AG08396 (cell line): ENCODE results near the gene PPTC7.
"Not testable (repeated sequence)": the region's sequence is repeated elsewhere in the genome, so short reads cannot be mapped to it uniquely, and the experiment has no call there.

Source experiments
- DNase-seq: peaks from one replicate; pipeline ENCODE4 v3.0.0; 2012; ENCODE audit warnings: low spot score, mixed read lengths

Gene PPTC7

DNA sequence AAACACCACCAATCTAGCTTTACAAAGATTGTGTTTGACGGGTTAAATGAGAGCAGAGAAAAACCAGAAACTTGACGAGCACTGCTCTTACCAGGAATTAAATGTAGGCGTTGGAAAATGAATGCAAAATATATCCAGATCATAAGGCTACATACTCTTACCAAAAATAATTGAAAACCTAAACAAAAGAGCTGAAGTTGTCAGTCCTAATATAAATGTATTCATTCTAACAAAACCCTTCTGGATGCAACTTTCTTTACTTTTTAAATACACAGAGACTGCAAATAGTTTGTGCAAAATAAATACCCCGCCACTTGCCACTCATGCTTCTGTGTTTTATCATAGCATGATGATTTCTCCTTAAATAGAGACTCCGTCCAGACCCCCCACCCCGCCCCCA, 48.3 kb downstream of the PPTC7 start:
- no peak for DNase-seq

DNA sequence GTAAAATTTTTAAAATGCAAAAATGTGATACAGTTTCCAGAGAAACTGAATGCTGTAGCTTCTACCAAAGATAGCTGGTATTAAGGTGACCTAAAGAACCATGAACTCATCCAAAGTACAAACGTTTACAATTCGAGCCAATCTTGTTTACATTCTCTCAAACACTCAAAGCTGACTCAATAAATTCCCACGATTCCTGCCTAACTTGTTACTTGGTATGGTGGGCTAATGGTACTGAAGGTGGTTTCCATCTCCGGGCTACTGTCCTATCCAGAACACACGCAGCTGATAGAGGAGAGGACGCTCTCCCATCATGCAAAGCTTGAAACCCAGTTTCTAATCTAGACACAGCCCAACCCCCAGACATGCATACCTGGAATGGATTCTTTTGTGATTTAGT, 49.5 kb downstream of the PPTC7 start:
- peak; percentile 31 for DNase-seq

DNA sequence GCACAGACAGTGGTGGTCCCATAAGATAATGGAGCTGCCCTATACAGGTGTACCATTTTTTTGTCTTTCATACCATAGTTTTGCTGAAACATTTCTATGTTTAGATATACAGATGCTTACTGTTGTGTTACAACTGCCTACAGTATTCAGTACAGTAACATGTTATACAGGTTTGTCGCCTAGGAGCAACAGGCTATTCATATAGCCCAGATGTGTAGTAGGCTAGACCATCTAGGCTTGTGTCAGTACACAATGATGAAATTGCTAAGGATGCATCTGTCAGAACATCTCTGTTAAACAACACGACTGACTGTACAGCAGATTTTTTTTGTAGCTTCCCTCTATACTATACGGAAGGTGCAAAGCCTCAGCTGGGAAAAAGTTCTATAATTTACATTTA, 50.5 kb downstream of the PPTC7 start:
- no peak for DNase-seq

DNA sequence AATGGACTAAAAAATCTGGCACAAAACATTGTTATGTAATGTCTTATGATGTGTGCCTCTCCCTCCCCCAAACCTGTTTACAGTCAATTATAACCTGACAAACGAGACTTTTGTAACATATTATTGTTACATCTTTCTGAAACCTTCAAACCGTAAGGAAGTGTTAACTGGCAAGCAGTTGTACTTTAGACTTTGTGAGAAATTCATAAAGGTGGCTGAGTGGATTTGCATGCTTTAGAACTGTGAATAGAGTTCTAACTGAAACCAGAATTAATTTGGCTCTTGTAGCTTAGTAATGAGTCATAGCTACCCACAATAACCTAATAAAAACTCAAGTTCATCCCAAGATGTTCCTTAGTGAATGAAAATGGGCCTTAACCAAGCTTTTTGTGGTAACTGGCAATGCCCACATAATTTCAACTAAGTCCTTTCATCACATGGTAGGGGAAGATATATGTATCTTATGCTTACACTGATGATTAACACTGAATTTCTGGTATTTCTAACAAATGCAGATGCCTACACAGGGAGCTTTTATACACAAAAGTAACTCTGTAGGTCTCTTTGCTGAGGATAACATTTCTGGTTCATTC, 51.3 kb downstream of the PPTC7 start:
- DNase-seq, result no peak

DNA sequence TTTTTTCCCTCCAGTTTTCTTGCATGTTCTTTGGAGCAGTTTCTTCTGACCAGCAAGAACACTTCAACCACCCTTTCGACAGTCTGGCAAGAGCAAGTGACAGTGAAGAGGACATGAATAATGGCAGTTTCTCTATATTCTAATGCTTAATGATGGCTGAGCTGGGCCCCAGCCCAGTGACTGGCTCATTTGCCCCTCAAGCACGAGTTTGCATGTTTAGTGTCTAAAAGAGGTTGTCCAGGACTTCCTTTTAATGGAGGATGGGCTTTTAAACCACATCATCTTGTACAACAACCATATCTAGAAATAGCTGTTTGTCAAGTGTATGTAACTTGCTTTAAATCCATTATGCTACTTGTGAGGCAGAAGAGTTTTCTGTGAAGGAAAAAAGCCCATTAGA, 52.6 kb downstream of the PPTC7 start:
- DNase-seq, result no peak

DNA sequence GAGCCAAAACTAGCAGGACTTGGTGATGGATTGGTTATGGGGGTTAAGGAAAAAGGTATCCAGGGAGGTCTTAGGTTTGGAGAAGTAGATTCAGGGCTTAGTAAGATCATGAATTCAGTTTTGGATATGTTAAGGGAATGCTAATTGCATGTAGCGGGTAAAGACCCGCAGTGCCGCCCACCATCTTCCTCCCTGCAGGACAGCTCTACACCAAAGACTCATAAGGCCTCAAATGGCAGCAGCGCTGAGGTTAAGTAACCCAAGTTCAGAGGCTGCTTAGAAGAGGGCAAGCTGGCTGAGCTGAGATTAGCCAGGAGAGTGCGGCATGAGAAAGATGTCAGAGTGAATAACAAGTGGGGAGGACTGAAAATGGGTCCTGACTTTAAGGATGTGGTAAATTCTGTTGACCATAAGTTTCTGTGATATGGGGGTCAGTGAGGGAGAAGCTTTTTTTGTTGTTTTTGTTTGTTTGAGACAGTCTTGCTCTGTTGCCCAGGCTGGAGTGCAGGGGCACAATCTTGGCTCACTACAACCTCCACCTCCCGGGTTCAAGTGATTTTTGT, 54.8 kb downstream of the PPTC7 start:
- DNase-seq, result no peak

DNA sequence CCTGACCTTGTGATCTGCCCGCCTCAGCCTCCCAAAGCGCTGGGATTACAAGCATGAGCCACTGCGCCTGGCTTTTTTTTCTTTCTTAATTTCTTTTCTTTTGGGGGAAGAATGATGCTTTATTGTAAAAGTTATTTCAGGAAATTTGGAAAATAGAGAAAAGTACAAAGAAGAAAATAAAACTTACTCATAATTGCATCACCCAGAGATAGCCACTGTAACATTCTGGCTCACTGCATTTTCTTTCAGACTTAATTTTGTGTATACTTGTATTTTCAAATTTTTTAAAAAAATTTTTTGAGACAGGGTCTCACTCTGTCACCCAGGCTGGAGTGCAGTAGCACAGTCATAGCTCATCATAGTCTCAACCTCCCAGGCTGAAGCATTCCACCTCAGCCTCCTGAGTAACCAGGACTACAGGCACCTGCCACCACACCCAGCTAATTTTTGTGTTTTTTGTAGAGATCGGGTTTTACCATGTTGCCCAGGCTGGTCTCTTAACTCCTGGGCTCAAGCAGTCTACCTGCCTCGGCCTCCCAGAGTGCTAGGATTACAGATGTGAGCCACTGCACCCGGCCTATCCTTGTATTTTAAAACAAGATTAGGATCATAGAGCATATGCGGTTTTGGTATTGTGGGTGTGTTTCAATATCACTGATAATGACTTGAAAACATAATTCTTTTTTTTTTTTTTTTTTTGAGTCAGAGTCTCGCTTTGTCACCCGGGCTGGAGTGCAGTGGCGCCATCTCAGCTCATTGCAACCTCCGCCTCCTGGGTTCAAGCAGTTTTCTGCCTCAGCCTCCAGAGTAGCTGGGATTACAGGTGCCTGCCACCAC, 62.0 kb downstream of the PPTC7 start:
- DNase-seq, result not testable (repeated sequence)

DNA sequence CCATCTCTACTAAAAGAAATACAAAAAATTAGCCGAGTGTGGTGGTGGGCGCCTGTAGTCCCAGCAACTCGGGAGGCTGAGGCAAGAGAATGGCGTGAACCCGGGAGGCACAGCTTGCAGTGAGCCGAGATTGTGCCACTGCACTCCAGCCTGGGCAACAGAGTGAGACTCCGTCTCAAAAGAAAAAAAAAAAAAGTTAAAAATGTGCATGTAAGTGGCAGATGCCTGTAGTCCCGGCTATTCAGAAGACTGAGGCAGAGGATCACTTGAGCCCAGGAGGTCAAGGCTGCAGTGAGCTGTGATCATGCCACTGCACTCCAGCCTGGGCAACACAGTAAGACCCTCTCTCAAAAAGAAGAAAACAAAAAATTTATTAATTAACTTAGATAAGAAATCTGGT, 65.1 kb downstream of the PPTC7 start:
- DNase-seq, result not testable (repeated sequence)

DNA sequence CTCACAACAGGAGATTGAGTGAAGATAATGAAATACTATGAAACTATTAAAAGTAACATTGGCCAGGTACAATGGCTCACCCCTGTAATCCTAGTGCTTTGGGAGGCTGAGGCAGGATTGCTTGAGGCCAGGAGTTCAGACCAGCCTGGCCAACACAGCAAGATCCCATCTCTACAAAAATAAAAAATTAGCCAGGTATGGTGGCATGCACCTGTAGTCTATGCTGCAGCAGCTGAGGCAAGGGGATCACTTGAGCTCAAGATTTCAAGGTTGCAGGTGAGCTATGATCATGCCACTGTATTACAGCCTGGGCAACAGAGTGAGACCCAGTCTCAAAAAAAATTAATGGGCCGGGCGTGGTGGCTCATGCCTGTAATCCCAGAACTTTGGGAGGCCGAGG, 66.1 kb downstream of the PPTC7 start:
- DNase-seq, result no peak

DNA sequence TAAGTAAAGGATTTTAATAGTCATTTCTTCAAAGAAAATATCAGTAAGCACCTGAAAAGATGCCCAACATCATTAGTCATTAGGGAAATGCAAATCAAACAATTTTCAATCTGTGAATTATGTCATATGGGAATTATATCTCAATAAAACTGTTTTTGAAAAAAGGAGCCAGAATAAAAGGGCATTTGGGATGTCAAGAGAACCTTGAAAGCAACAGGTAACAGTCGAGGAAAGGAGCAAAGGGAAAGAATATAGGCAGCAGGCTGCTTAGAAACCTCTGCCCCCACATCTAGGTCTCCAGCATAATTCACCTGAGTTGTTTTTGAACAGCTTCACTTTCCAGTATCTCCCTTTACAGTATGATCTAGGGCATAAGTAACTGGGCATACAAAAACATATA, 68.8 kb downstream of the PPTC7 start:
- DNase-seq, result no peak

DNA sequence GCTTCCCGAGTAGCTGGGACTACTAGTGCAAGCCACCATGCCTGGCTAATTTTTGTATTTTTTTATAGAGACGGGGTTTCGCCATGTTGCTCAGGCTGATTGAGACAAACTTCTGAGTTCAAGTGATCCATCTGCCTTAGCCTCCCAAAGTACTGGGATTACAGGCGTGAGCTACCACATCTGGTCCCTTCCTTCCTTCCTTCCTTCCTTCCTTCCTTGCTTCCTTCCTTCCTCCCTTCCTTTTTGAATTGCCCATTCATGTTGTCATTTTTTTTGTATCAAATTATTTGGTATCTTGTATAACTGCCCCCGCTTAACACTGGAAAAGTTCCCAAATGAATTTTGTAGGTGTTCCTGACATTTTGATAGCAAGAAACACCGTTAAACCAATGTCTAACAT, 69.3 kb downstream of the PPTC7 start:
- DNase-seq, result no peak

DNA sequence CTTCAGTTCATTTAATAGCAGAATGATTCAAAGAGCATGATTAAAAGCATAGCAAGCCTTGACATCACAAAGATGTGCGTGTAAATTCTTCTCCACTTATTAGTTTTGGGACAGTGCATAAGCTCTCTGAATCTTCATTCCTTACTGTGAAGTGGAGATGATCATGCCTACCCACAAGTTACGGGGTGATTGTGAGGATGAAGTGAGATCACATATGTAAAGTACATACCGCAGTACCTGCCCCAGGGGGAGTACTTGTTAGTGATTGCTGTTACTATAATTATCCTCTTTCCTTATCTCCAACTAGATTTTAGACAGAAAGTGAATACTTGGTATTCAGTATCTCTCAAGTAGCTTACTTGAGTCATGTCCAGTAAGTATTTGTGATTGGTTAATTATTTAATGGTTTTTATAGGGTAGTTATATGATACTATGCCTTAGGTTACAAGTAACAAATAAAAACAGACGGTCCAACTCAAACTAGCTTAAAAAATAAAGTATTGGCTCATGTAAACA, 75.0 kb downstream of the PPTC7 start:
- DNase-seq, result no peak

DNA sequence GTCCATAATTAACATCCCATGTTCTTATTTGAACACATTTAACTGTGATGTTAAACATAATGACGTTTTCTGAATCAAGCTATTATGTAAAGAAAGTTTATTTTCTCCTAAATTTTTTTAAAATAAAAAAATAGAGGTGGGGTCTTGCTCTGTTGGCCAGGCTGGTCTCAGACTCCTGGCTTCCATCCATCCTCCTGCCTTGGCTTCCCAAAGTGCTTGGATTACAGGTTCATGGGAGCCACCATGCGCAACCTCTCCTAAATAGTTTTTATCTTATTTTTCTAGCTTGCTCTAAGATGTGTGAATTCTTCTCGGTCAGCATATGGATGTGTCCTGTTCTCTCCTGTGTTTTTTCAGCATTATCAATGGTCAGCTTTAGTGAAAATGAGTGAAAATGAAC, 77.8 kb downstream of the PPTC7 start:
- DNase-seq, result no peak

DNA sequence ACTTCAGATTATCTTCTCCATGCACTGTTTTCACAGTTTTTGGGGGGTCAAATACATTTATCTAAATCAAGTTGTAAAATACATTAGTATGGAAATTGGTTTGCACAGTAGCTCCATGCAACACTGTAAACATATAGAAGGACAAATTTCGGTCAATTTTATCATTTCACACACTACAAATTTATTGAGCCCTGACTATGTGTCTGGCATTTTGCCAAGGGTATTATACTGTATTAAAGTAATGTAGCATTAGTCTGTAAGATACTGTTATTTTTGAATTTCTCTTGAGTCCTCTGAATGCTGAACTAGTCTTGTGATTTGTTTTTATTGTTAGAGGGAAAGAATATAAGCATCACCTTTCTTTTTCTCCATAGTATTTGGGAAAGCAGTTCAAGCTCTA, 79.7 kb downstream of the PPTC7 start:
- no peak for DNase-seq

DNA sequence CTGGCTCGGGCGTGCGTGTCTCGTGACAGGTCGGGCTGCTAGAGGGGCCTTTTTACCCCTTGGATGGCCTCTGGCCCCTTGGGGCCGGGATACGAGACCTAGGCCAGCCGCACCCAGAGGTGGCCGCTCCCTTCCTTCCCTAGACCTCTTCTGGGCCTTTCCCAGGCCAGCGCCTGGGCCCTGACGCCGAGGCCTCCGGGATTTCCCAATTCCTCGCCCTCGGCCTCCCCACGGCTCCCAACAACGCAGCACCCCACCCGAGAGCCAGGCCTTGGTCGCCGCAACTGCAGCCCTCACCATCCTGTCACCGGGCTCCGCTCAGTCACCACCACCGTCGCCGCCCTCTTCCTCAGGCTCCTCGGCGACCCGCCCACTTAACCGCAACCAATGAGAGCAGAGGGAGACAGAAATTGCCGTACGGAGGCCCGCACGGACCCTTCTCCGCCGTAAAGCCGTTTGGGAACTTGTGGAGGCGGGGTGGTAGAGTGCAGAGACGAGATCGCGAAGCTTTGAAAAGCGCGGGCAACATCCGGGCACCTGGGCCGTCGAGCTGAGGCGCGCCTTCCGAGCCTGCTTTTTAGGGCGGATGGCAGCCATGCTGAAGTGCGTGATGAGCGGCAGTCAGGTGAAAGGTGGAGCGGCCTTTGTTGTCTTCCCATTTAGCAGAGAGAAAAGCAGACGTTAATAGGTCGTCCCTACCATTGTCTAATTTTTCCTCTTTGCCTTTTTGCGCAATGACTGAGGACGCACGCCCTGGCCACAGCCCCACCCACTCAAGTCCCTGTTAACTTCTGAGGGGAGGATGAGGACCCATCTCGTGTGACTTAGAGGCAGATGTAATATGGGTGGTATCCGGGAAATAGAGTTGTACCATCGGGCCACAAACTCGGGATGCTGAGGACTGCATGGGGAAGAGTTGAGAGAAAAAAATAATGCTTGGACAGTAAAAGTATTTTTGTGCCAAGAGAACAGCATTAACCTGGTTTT, 81.1 kb downstream of the PPTC7 start, which contains the start of the genes RAD9B and VPS29:
RAD9B (plus strand) TSS at position 580 of the 987 bp plus-strand sequence; CDS start at position 587, 7 bp downstream.
VPS29 (minus strand) TSS at position 360 of the 987 bp plus-strand sequence; CDS start at position 300, 60 bp downstream.
- peak; percentile 91 for DNase-seq

DNA sequence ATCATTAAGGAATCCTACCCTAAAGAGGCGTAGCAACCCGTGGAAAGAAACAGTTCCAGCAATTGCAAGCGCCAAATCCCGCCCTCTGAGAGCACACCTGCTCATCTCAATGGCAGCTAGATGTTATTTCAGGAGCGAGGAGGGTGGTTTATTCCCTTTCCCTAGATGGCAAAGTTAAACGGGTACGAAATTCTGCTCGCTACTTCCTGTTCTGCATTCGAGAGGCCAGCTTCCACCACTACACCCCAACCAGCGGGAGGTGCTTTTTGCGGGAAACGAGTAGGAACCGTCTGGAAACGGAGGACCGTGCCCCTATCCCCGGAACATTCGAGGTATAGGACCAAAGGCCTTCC, 81.7 kb downstream of the PPTC7 start:
- DNase-seq, result peak; percentile 46

DNA sequence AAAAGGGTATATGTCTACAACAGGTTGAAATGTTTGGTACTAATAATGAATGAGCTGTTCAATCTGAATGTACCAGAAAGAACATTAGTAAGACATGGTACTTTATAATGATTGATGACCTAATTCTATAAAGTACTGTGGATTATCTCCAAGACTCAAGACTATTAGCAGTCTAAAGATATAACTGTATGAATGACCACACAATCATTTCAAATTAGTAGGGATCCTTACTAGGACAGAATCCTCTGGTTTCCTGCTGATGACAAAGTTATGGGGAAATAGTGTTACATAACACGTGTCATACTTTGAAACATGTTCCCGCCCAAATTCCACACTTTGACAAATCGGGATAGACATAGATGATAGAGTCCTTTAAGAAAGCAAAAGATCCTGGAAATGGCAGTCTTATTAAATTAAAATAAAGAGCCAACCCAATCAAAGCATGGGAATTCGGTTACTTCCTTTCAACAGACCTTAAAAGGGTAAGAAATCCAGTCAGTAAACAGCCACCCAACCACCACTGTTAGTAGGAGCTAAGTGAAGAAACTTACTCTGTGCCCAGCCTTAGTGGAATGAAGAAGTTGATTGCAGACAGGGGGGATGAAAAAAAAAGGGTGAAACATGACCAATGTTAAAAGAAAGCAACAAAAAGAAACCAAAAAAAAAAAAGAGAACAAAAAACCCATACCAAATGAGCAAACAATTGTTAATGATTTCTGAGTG, 84.0 kb downstream of the PPTC7 start:
- peak; percentile 12 for DNase-seq
